ENCODE data around the gene CRIP1.

Gene CRIP1

GRCh38 chr14:105505101-105505500, 18.4 kb downstream of the CRIP1 start:
- no peak for DNase-seq (ENCODE audit: low read depth in 2 of 2)

- DNase-seq (ENCODE audit: low read depth in 2 of 2) = no peak
Measured at GRCh38 chr14:105507247-105507646, 20.6 kb downstream of the CRIP1 start.

DNA sequence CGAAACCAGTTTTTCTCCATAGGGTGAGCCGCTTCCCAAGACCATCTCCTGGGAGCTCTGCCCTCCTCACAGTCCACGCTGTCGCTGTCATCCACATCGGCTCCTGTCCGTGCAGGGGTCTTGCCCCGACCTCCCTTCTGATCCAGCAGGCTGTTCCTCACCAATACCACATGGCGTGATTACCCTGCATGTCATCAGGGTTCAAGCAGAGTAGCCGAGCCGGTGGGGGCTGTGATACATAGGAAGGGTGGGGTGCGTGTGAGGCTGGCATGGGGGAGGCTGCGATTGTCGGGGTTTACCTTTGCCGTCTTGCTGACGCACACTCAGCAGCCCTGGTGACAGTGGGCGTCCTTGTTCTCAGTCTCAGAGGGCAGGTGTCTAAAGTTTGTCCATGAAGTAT, 21.4 kb downstream of the CRIP1 start:
- DNase-seq (ENCODE audit: low read depth in 2 of 2) = no peak

DNA sequence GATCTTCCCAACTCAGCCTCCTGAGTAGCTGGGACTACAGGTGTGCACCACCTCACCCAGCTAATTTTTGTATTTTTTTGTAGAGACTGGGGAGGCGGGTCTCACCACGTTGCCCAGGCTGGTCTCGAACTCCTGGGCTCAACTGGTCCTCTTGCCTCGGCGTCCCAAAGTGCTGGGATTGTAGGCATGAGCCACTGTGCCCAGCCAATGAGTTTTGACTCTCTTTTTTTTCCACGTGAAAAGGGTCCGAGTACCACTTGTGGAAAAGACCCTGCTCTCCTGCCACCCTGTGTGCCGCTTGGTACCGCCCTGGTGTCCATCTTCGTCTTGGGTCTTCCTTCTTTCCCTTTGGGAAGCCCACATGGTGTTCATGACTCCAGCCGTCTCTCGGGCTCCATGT, 21.9 kb downstream of the CRIP1 start:
- no peak for DNase-seq (ENCODE audit: low read depth in 2 of 2)

DNA sequence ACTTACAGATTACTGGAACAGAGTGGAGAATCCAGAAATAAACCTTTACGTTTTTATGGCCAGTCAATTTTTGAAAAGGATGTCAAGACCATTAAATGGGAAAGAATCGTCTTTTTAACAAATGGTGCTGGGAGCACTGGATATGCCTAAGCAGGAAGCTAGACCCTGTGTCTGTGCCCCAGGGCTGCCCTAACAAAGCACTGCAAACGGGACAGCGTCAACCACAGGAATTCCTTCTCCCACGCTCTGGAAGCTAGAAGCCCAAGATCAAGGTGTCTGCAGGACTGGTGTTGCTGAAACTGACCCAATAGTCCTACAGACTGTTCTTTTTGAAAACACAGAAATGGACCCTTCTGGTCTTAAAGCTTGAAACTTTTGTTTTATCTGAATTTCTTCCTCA, 30.4 kb downstream of the CRIP1 start:
- DNase-seq (ENCODE audit: low read depth in 2 of 2) = no peak

DNA sequence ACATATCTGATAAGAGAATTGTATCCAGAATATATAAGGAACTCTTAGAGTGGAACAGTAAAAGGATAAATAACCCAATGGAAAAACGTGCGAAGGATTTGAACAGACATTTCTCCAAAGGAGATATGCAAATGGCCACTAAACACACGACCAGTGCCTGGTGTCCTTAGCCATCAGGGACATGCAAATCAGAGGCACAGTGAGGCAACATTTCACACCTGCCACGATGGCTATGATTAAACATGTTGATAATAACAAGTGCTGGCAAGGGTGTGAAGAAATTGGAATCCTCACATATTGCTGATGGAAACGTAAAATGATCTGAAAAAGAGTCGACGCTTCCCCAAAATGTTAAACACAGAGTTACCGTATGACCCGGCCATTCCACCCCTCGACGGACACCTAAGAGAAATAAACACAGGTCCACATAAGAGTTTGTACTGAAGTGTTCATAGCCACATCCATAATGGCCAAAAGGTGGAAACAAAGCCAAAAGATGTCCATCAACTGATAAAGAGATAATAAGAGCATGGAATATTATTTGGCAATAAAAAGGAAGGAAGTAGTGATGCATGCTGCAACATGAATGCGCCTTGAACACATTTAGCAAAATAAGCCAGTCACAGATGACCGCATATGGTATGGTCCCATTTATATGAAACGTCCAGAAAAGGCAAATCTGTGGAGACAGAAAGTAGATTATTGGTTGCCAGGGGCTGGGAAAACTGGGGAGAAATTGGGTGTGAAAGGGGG, 33.4 kb downstream of the CRIP1 start:
- no peak for DNase-seq (ENCODE audit: low read depth in 2 of 2)

- no peak for DNase-seq (ENCODE audit: low read depth in 2 of 2)
Measured at GRCh38 chr14:105525326-105525725, 38.6 kb downstream of the CRIP1 start.

DNA sequence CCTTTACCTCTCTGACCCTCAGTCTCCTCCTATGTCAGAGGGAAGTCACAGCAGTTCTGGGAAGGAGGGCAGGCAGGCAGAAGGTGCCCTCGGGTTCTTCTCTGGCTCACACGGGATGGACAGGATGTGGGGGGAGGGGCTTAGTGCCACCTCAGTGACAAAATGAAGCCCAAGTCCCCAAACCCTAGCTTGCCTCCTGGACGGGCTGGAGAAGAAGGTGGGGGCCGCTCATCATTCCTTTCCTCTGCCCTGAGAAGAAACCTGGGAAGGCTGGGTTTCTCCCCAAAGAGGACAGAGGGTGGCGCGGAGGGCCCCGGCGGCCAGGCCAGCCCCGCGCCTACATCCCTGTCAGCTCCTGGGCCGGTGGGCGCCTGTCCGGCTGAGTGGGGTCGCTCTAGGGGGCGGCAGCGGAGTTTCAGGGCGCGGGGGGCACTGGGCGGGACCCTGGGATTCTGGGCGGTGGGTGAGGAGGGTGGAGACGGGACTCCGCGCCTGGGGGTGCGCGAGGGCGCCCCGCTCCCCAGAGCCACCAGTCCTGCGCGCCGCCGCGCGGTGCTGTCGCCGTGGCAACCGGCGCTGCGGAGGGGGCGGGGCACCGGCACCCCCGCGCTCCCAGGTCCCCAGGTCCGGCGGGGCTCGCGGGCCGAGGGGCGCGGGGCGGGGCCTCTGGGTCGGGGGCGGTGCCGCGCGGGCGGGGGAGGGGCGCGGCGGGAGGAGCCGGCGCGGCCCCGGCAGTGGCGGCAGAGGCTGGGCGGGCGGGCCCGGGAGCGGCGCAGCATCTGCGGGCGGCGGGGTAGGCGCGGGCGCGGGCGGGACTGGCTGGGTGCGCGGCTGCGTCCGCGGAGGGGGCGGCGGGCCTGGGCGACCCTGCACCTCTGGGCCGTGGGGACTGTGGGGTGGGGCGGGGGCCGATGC, 39.4 kb downstream of the CRIP1 start, which contains the start of gene TMEM121:
Gene TMEM121, plus strand, starts transcription at position 723 of the 915 bp plus-strand sequence. CDS start 2,252 bp downstream, outside the sequence.
- DNase-seq (ENCODE audit: low read depth in 2 of 2) = no peak

DNA sequence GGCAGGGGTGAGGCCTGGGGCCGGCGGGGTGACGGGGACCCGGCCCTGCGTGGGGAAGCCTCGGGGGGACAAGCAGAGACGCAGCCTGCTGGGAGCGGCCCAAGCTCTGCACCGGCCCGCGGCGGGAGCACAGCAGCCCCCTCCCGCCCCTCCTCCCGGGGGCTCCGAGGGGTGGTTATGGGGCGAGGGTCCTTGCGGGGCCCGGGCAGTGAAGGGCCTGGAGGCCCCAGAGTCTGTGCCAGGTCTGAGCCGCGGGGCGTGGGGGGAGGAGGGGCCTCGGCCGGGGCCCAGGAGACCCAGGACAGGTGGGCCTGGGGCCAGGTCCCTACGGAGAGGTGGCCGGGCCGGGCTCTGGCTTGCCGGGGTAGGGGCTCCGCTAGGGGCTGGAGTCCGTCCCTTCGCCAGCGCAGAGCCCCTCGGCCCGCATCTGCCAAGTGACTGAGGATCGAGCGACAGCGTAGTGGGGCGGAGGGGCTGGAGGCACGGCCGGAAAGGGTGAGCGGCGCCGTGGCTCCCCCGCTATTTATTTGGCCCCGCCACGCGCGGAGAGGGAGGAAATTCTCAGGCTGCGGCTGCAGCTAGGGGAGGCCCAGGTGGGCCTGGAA, 40.2 kb downstream of the CRIP1 start:
- no peak for DNase-seq (ENCODE audit: low read depth in 2 of 2)

DNA sequence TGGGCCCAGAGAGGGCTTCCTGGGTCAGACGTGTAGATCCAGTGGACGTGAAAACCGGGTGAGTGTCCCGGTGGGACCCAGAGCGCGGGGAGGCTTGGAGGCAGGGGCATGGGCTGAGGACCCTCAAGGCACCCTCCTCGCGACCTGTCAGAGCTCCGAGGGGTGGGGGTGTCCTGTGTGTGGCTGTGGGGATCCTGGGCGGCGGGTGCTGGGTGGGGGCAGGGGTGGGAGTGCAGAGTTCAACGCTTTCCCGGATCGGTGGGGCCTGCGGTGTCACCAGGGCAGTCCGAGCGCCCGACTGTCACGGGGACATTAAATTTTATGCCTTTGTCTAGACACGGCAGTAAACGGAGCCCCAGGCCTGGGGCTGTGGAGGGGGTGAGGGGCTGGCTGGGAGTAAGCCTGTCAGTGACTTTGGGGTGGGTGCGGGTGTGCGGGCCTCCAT, 40.7 kb downstream of the CRIP1 start:
- no peak for DNase-seq (ENCODE audit: low read depth in 2 of 2)

- DNase-seq (ENCODE audit: low read depth in 2 of 2) = peak; percentile 50 to 54
Measured at GRCh38 chr14:105527826-105528585, 41.3 kb downstream of the CRIP1 start.

DNA sequence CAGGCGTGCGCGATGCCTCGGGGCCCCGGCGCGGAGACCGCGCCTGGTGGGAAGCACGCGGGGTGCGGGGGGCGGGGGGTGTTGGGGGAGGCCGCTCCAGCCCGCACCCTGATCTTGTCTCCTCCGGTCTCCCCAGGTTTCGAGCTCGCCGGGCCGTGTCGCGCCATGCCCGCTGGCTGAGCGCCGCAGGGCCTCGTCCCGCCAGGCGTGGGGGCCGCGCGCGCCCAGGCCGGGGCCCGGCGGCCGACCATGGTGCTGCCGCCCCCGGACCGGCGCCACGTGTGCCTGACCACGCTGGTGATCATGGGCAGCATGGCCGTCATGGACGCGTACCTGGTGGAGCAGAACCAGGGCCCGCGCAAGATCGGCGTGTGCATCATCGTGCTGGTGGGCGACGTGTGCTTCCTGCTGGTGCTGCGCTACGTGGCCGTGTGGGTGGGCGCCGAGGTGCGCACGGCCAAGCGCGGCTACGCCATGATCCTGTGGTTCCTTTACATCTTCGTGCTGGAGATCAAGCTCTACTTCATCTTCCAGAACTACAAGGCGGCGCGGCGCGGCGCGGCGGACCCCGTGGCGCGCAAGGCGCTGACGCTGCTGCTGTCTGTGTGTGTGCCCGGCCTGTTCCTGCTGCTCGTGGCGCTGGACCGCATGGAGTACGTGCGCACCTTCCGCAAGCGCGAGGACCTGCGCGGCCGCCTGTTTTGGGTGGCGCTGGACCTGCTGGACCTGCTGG, 42.1 kb downstream of the CRIP1 start:
- peak; percentile 26 to 55 for DNase-seq (ENCODE audit: low read depth in 2 of 2)

GRCh38 chr14:105529319-105529568, 42.6 kb downstream of the CRIP1 start:
- DNase-seq (ENCODE audit: low read depth in 2 of 2) = no peak

- DNase-seq (ENCODE audit: low read depth in 2 of 2) = peak in 1 of 2 donors; percentile 37
Measured at GRCh38 chr14:105529569-105530284, 43.0 kb downstream of the CRIP1 start.

- no peak for DNase-seq (ENCODE audit: low read depth in 2 of 2)
Measured at GRCh38 chr14:105530285-105531087, 43.8 kb downstream of the CRIP1 start.

DNA sequence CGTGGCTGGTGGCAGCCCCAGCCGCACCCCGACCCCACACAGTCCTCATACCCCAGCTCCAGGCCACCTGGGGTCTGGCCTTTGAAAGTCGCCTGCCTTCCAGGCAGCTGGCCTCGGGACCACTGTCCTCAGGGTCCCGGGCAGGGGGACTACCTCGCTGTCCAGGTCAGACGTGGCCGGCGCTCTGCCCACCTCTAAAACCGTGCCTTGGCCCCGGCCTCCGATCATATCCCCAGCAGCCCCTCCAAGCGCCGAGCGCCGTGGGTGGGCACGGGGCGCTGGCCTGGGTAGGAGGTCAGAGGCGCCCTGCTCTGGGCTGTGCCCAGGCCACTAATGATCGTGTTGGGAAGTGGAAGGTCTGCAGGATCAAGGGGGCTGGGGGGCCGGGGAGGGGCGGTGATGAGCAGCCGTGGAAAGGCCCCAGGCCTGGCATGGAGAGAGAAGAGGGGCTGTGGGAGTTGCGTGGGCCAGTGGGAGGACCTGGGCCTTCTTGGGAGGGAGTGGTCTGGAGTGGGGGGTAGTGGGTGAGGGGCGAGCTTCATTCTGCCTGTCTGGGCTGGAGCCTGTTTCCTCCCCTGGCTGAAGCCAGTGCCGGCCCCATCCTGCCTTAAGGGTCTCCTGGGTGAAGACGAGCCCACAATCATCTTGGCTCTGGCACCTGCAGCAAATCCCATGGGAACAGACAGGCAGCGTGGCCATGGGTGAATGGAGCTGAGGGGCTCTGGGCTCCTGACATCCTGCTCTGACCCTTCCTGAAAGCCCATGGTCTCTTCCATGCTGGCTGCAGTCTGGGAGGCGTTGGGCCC, 44.6 kb downstream of the CRIP1 start:
- DNase-seq (ENCODE audit: low read depth in 2 of 2) = no peak

DNA sequence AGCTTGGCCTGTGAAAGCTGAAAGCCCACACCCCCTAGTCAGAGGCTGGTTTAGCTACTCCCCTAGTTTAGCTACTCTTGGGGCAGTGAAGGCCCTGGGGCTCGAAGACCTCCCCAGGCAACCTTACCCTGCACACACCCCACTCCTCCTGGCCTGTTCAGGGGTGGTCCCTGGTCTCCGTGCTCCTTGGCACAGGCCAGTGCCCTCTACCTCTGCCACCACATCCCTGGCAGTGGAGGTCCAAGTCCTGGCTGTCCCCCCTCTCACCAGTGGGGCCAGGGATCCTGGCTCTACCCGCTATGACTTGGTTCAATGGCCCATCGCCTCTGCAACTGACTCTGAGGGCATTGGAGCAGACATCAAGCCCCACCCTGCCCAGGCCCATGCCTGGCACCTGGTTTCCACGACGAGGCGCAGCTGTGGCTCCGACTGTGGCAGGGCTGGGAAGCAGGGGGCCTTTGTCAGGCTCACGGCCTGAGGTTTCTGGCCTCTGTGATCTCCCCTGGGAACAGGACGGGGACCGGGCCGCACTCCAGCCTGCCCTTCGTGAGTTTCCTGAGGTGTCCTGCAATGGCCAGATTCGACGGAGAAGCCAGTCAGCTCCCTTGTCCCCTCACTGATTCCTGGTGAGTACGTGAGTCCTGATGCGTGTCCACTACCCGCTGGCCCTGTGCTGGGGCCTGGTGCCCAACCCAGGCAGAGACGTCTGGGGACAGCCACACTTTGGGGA, 45.4 kb downstream of the CRIP1 start:
- DNase-seq (ENCODE audit: low read depth in 2 of 2) = no peak

GRCh38 chr14:105532735-105533141, 46.1 kb downstream of the CRIP1 start:
- no peak for DNase-seq (ENCODE audit: low read depth in 2 of 2)
